GM11168 (cell line): ENCODE measurements around the gene TMEM170B.

ENCODE experiments used
- in situ Hi-C: fragments of 300-500 bp; cut with MboI; formaldehyde crosslinking; loops from one replicate; pipeline ENCODE4 v1.12.0; 2022; ENCODE audit warnings: low sequenced_read_pairs; ENCODE audit not compliant: unreplicated experiment

Gene TMEM170B

GRCh38 chr6:11609324-11610071 lies 71.9 kb downstream of the TMEM170B start:
- in situ Hi-C loops, result no loop called here

GRCh38 chr6:11613336-11613735 lies 75.8 kb downstream of the TMEM170B start:
- in situ Hi-C loops, result no loop called here

GRCh38 chr6:11613858-11614257 lies 76.3 kb downstream of the TMEM170B start:
- in situ Hi-C loops, result no loop called here

- in situ Hi-C loops, result no loop called here
Measured at GRCh38 chr6:11614534-11615213, 77.1 kb downstream of the TMEM170B start.

- in situ Hi-C loops, result no loop called here
Measured at GRCh38 chr6:11615214-11615602, 77.7 kb downstream of the TMEM170B start.

GRCh38 chr6:11616200-11616611 lies 78.7 kb downstream of the TMEM170B start:
- in situ Hi-C loops, result no loop called here

- in situ Hi-C loops, result no loop called here
Measured at GRCh38 chr6:11618533-11618932, 81.0 kb downstream of the TMEM170B start.

GRCh38 chr6:11621119-11621518 lies 83.6 kb downstream of the TMEM170B start:
- in situ Hi-C loops, result no loop called here

- in situ Hi-C loops, result no loop called here
Measured at GRCh38 chr6:11622156-11622555, 84.6 kb downstream of the TMEM170B start.

- in situ Hi-C loops, result no loop called here
Measured at GRCh38 chr6:11623272-11623671, 85.7 kb downstream of the TMEM170B start.

- in situ Hi-C loops, result no loop called here
Measured at GRCh38 chr6:11625302-11625701, 87.8 kb downstream of the TMEM170B start.

GRCh38 chr6:11626356-11626755 lies 88.8 kb downstream of the TMEM170B start:
- in situ Hi-C loops, result no loop called here

- in situ Hi-C loops, result no loop called here
Measured at GRCh38 chr6:11628562-11628961, 91.0 kb downstream of the TMEM170B start.

GRCh38 chr6:11631008-11631407 lies 93.5 kb downstream of the TMEM170B start:
- in situ Hi-C loops, result no loop called here

GRCh38 chr6:11631539-11631938 lies 94.0 kb downstream of the TMEM170B start:
- in situ Hi-C loops, result no loop called here

GRCh38 chr6:11632231-11632630 lies 94.7 kb downstream of the TMEM170B start:
- in situ Hi-C loops, result no loop called here

GRCh38 chr6:11632795-11633511 lies 95.4 kb downstream of the TMEM170B start:
- in situ Hi-C loops, result no loop called here
